Upper lobe of left lung (tissue), 4 donors: ENCODE results near the gene ERG.

Experiments
- EP300 ChIP-seq, 4 donors: sonication (generic); formaldehyde crosslinking; IDR thresholded peaks; one replicate each; pipeline ENCODE4 v1.5.1; 2017; ENCODE audit warnings: antibody characterized with exemption in 4 of 4, control low read depth in 2 of 4
- POLR2AphosphoS5 ChIP-seq, 2 donors: sonication (generic); formaldehyde crosslinking; IDR thresholded peaks; one replicate each; pipeline ENCODE4 v1.5.1; 2017; ENCODE audit warnings: antibody characterized with exemption in 2 of 2
- TF ChIP-seq, protein P1 (sequence below), 6 experiments: fragments of 450-650 bp in 4 of 6; fragments of 200-600 bp in 2 of 6; sonication (generic) in 2 of 6; IDR thresholded peaks; one replicate each; pipeline ENCODE4 v1.5.1; 2016 to 2019; ENCODE audit warnings: antibody characterized with exemption in 6 of 6

GRCh38 chr21:38496224-38496623 is 2.1 kb downstream of the ERG start:
- TF ChIP-seq, protein P1, sequence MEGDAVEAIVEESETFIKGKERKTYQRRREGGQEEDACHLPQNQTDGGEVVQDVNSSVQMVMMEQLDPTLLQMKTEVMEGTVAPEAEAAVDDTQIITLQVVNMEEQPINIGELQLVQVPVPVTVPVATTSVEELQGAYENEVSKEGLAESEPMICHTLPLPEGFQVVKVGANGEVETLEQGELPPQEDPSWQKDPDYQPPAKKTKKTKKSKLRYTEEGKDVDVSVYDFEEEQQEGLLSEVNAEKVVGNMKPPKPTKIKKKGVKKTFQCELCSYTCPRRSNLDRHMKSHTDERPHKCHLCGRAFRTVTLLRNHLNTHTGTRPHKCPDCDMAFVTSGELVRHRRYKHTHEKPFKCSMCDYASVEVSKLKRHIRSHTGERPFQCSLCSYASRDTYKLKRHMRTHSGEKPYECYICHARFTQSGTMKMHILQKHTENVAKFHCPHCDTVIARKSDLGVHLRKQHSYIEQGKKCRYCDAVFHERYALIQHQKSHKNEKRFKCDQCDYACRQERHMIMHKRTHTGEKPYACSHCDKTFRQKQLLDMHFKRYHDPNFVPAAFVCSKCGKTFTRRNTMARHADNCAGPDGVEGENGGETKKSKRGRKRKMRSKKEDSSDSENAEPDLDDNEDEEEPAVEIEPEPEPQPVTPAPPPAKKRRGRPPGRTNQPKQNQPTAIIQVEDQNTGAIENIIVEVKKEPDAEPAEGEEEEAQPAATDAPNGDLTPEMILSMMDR (IDR thresholded peaks at IDR 0.05) = no peak
- TF ChIP-seq POLR2AphosphoS5 (IDR thresholded peaks at IDR 0.05) (no peak), EP300 (IDR thresholded peaks at IDR 0.05) (no peak)
